Fibroblast of the conjunctiva (primary cell): ENCODE data around the gene TMEM170A.
"Not testable (repeated sequence)": the region's sequence is repeated elsewhere in the genome, so short reads cannot be mapped to it uniquely, and the experiment has no call there.

Experiments used
- DNase-seq: peaks from one replicate; pipeline ENCODE4 v3.0.0-alpha.2; 2010; ENCODE audit warnings: low read depth

TMEM170A gene

DNA sequence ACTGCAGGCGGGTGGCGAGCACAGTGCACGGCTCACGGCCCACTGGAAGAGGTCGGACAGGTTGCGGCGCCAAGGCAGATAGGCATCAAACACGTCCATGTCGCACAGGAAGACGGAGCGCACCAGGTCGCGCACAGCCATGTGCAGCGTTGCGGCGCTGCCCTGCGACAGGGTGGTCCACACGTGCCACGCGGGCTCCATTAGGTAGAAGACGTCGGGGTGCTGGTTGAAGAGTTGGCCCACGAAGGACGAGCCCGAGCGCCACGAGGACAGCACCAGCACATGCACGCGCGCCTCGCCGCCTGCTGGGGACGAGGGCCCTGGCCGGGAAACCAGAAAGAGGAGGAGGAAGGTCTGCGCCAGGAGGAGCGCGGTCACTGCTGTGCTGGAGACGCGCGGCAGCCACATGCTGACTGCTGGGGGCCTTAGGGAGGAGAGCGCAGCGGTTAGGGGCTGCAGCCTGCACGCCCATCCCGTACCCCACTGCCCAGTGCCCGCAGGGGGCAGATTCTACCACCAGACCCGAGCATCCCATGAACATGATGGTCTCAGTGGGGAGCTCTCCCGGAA is 15.0 kb upstream of the TMEM170A start:
- DNase-seq, result no peak

DNA sequence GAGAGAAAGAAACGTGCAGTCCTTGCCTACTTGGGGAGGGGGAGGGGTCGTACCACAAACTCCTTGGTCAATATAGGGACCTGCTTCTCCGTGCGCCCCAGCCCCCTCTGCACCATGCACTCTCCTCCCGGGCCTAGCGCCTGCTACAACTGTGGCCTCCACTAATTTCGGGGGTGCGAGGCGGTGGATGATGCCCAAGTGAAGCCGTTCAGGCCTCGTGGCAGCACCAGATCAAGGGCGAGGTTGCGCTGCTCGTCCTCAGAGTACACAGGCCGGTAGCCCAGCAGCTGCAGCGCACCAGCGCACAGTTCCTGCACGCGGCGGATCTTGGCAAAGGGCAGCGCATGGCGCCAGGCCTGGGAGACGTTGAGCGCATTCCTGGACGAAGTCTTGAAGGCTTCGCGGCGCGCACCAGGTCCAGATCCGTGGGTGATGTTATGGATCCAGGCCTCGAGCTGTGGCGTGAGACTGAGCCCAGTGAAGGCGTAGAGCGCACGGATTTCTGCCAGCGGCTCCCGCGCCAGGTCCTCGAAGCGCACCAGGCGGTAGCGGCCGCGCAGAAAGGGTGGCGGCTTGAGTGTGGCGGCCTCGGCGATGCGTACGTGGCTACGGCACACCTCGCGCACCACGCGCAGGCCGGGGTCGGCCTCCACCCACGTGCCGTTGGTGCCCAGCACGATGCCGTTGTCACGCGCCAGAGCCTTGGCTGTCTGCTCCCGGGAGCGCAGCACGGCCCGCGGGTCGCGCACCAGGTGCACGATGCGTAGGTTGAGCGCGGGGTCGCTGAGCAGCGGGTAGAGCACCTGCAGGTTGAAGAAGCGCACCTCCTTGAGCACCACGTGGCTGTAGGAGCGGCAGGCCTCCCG is 14.2 kb upstream of the TMEM170A start:
- DNase-seq, result no peak

DNA sequence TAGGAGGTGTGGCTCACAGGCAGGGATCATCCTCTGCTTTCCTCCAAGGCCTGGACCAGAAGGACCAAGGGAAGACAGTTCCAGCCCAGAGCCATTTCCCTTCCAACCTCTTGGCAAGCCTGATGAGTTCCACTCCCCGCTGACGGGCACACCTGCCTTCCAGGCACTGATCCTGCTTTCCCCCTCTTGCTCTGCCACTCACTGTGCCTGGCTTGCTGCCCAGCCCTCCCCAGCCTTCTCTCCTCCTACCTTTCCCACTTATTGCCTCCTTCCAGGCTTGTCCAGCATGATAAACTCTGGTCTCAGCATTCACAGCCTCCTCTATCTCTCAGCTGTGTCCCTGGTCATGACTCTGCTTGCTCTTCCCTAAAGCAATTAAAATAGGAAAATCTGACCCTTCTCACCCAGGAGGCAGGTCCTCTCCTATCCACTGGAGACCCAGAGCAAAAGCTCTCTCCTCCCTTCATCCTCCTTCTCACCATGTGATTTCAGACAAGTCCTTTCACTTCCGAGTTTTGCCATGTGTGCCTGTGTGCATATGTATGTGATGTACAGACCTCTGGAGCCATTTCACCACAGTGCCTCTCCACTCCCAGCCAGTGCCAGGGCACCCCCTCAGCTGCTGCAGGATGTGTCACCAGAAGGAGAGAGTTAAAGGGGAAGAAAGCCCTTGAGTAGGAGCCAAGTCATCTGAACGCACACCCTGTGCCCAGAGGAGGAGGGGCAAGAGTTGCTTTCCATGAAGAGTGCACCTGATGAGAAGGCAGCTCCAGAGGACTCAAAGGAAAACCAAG is 13.4 kb upstream of the TMEM170A start:
- DNase-seq, result no peak

DNA sequence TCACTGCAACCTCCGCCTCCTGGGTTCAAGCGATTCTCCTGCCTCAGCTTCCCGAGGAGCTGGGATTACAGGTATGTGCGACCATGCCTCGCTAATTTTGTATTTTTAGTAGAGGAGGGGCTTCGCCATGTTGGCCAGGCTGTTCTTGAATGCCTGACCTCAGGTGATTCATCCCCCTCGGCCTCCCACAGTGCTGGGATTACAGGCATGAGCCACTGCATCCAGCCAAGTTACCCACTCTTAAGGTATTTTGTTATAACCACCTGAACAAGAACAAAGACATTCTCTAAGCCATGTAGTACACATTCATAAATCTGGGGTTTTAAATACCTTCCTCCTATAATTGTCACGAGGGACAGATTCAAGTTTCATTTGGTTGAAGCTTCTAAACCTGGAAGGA is 12.3 kb upstream of the TMEM170A start:
- DNase-seq, result no peak

DNA sequence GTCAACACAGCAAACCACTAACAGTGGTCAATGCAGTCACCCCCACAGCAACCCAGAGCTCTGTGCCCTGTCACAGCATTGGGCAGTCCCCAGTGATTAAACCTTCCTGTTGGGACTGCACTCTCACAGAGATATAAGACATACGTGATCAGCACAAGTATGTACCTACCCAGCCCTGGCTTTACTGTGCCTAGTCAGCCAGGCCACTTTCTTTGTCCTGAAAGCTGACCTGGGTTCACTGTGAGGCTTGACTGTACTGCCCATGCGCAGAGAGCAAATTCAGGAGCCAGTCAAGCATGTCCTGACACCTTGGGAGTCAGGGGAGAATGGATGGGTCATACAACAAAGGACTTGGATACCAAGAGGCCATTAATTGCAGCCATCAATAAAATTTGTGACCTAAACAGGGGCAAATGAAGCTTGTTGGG is 10.9 kb upstream of the TMEM170A start:
- DNase-seq, result no peak

DNA sequence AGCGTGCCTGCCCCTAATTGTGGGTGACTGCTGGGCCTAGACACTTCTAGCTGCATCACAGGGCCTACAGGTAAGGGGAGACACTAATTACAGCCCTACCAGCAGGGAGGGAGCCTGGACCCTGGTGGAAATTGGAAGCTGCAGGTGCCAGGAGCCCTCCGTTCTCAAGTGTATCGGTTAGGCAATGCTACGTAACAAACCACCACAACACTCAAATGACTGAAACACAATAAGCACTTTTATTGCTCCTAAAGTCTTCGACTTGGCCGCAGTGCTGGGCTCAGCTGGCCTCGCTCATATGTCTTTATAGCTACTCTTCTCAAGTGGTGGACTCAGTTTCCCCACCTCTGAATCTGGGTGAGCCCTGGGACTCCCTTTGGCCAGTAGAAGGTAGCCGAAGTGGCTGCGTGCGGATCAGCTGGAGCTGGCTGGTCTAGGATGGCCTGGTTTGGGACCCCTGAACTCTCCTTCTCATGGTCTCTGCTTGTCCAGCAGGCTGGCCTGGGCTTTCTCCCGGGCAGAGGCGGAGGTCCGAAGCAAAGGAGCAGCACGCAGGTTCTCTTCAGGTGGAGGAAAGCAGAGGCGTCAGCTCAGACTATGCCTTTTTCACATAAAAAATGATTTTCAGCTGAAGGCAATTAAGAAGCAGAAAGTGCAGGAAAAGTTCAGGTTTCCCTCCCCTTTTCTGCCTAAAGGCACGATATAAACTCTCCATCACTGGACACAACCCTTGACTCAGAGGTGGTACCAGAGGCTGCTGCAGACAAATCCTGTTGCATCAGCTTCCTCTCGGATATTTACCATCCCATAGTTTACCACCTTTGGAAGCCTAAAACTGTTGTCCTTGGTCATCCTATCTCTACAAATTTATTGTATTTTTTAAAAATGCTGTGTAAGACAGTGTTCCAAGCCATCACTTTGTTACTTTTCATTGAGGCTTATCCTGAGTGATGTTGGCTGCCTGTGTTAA is 8.7 kb upstream of the TMEM170A start:
- no peak for DNase-seq

DNA sequence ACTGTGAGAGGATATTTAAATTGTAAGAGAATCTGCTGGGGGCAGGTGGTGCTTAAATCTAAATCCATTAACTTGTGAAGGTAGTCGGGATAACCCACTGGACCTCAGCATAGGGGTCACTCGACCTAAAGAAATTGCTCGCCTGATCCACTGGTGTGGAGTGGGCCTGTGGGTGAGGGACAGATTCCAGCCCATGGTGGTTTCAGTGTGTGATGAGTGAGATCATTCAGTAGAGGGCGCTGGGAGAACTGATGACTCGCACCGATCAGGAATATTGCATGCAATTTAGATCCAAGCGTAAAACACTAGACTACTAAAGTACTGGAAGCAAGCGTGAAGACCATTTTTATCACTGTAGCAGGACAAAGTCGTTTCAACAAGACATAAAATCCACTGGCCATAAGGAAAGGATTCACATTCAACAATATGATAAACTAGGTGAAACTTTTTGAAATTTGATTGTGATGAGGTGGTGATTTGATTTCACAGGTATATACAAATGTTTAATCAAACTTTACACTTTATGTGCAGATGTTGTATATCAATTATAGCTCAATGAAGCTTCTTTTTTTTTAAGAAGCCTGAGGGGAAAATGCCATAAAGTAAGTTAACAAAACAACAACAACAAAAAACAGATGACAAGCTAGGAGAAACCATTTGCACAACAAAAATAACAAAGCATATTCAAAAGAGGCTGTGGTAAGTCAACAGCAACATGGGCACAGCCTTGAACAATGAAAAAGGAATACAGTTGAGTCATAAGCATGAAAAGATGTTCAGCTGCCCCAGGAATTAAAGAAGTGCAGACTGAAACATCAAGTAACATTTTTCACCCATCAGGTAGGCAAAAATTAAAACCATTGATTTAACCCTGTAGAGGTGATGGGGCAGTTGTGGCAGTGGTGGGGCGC is 7.5 kb upstream of the TMEM170A start:
- peak; percentile 47 for DNase-seq

DNA sequence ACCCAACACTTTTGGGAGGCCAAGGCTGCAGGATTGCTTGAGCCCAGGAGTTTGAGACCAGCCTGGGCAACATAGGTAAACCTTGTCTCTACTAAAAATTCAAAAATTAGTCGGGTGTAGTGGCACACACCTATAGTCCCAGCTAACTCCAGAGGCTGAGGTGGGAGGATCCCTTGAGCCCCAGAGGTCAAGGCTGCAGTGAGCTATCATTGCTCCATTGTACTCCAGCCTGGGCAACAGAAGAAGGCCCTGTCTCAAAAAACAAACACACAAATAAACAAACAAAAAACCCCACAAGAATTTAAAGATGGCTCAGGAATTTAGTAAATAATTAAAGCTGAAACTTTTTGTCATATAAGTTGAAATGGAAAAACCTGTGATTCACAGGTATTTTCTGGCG is 2.3 kb upstream of the TMEM170A start:
- no peak for DNase-seq

DNA sequence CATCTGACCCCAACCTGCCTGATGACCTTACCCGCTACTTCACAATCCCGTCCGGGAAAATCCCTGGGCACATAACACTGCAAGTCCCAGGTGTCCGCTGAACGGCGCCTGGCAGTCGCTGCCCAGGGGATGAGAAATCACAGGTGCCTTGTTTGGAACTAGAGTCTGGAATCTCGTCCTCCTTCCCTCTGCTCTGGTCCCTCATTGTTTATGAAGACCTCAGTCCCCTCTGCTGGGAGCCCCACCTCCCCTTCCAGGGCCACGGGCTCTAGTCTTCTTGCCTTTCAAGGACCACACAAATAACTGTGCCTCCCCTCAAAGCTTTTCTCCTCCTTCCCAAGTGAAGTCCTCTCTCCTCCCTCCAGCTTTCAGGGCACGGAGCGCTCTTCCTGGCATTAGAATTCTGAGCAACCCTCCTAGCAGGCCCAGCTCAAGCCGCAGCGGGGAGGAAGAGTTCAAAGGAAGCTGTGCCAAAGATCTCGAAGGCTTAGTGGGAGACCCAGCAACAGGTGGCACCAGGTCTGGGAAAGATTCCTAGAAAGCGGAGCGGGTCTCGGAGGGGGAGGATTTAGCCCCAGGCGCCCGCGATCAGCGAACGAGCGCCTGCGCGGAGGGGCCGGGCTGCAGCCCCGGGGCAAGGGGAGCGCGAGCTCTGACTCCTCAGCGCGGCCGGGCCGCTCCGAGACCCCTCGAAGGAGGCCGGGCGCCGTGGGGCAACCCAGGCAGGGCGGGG is 934 bp downstream of the TMEM170A start:
- DNase-seq, result not testable (repeated sequence)

DNA sequence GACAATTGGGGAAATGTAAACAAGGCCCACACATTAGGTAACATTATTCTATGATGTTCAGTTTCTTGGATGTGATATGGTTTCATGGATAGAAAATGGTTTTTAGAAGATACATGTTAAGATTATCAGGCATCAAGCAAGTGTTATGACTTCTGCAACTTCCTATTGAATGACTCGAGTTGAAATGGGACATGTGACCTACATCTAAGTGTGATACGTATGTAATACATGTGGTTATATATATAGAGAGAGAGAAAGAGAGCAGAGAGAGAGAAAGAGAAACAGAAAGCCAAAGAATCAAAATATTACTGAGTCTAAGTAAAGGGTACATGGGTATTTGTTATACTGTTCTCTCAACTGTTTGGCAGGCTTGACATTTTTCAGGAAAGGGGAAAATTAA is 1.7 kb downstream of the TMEM170A start:
- no peak for DNase-seq

DNA sequence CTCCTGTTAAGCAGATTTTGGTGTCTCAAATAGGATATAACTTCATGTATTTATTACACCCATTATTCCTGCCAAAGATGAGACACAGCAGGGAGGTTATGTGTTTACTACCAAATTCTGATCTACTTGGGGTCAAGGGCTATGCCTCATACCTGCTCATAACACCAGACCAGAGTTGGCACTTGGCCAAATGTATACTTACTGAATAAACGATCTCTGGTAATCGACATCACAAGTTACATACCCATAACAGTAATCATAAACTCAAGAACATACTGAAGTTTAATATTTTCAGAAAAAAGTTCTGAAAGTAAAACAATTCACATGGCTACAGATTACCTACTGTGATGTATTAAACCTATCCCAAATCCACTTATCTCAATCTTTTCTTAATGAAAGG is 2.9 kb downstream of the TMEM170A start:
- DNase-seq, result no peak

DNA sequence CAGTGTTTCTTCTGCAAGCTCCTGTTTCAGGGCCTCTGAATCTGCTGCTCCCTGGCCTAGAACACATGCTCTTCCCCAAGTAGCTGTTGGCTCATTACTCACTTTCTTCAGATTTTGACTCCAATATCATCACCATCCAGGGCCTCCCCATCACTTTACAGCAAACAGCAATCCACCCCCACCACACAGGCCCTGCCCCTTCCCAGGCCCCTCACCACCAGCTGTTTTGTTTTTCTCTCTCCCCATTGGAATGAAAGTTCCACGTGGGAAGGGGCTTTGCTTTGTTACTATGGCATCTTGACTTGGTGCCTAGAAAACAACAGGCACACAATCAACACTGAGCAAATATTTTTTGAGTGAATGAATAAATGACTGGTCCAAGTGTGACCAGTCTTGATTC is 4.0 kb downstream of the TMEM170A start:
- no peak for DNase-seq

DNA sequence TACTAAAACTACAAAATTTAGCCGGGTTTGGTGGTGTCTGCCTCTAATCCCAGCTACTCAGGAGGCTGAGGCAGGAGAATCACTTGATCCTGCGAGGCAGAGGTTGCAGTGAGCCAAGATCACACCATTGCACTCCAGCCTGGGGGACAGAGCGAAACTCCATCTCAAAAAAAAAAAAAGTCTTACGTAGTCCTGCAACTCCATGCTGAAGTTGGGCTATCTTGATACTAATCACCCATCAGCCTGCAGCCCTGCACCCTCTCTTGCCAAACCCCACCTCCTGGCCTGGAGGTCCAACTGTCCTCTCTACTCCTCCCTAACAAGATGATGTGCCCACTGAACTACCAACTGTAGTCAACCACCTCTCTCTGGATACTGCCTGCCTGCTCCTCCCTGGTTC is 4.8 kb downstream of the TMEM170A start:
- no peak for DNase-seq

DNA sequence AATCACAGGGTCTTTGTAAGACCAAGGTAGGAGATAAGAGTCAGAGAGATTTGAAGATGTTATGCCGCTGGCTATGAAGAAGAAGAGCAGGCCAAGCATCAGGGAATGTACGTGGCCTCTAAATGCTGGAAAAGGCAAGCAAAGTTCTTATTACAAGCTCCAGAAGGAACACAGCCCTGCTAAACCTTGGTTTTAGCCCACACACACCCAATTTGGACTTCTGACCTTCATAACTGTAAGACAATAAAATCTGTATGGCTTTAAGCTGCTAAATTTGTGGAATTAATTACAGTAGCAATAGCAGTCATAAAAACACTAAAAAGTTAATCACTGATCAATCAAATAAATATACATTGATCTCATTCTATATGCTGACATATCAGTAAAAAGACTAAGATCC is 6.0 kb downstream of the TMEM170A start:
- DNase-seq, result no peak

DNA sequence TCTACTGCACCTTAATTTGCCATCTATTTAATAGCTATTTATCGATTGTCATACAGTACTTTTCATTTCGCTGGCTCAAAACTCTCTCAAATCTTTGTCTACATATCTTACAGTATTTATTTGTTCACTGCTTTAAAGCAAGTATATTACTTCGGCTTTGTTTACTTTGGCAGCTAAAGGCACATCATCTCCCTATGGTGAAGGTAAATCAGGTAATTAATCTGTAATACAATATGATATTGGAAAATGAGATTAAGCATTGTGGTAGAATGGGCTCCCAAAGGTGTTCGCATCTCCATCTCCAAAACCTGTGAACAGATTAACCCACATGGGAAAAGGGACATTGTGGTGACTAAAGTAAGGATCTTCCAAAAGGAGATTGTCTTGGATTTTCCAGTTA is 6.5 kb downstream of the TMEM170A start:
- DNase-seq, result no peak

DNA sequence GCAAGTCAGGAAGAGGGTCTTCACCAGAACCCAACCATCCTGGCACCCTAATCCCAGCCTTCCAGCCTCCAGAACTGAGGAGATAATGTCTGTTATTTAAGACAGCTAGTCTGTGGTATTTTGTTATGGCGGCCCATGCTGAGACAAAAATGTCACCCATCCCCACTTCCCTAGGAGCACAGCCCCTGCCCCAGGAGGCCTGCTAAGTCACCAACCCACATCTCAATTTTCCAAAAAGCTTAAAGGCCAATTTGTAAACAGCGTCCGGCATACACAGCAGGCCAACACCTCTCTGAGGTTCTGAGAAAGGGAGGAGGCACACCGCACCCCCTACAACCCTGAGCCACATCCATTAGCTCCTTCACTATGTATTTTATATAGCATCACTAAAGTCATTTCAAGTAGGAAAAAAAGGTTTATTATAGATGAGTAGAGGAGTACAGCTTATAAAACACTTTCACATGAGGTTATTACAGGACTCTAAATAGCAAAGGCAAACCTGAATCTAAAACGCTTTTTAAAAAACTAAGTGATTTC is 6.9 kb downstream of the TMEM170A start:
- DNase-seq, result no peak

DNA sequence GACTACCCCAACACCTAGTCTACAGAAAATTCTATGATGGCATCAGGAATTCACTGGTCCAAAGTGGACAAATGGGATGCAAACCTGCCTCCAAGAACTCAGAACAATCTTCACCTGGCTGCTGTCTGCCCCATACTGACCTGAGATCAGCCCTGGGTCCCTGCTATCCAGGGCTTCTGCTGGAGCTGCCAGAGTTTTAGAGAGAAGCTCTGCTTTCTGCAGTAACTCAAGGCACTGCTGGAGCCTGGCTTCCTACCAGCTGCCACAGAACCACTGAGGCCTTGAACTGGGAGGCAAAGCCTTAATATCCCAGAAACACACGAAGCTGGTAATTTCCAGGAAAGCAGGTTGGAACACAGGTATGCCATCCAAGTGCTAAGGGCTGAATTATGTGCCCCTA is 7.5 kb downstream of the TMEM170A start:
- no peak for DNase-seq

DNA sequence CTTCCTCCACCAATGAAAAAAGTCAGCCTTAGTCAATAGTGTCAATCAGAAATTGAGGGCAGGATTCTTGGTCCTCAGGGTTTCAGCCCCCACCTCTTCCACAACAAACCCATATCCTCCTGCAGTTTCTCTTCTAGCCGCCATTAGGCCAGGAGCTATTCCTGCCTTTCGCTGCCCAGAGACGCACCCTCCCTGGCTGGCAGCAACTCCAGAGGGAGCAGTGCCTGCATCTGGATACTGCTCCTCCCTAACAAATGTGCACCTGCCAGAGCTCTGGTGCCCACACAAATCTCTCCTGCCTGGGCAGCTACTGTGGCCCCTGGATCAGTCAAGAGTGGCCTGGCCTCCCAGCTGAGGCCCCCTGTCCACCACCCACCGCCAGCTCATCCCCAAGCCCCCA is 8.0 kb downstream of the TMEM170A start:
- DNase-seq, result not testable (repeated sequence)

DNA sequence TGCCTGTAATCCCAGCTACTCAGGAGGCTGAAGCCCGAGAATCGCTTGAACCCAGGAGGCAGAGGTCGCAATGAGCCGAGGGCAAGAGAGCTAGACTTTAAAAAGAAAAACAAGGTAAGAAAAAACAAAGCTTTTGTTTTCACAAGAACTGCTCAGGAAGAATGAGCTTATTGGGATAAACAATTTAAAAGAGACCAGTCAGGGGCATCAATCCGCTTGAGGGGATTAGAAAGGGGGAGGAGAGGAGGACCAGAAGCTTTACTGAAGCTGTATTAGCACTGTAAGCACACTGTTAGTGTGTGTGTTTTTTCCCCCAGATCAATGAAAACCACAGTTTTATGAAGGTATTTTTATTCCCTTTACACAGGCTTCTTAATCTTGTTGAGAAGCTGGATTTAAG is 8.8 kb downstream of the TMEM170A start:
- no peak for DNase-seq
